ENCODE measurements around the gene ATP6AP1.

The ATP6AP1 gene

GRCh38 chrX:154472685-154473632 is 44.5 kb downstream of the ATP6AP1 start:
- ATAC-seq (ENCODE audit: low read depth) (no peak; the same call in 2 of the 3 replicates), DNase-seq (ENCODE audit: low spot score) (no peak)
- H3K9me3 ChIP-seq (ENCODE audit: severe bottlenecking) = no peaks in the 10 kb centered on the region
- no peak overlapping the region for H3K4me3 ChIP-seq (ENCODE audit: severe bottlenecking)
- H3K36me3 ChIP-seq (ENCODE audit: low read depth) = no peaks in the 10 kb centered on the region
- TF ChIP-seq CTCF (IDR thresholded peaks at IDR 0.05; ENCODE audit: poor library complexity, severe bottlenecking) = no peak
- H3K27me3 ChIP-seq (ENCODE audit: insufficient read depth, poor library complexity, severe bottlenecking) = no peaks in the 10 kb centered on the region
- no peak overlapping the region for H3K27ac ChIP-seq (ENCODE audit: poor library complexity, severe bottlenecking)
- H3K4me1 ChIP-seq (ENCODE audit: insufficient read depth, poor library complexity, severe bottlenecking) = no peaks in the 10 kb centered on the region

- ATAC-seq (ENCODE audit: low read depth) (no peak), DNase-seq (ENCODE audit: low spot score) (no peak)
- H3K4me1 ChIP-seq (ENCODE audit: insufficient read depth, poor library complexity, severe bottlenecking) = no peaks in the 10 kb centered on the region
- no peak overlapping the region for H3K4me3 ChIP-seq (ENCODE audit: severe bottlenecking)
- no peaks in the 10 kb centered on the region for H3K9me3 ChIP-seq (ENCODE audit: severe bottlenecking)
- no peaks in the 10 kb centered on the region for H3K36me3 ChIP-seq (ENCODE audit: low read depth)
- TF ChIP-seq CTCF (IDR thresholded peaks at IDR 0.05; ENCODE audit: poor library complexity, severe bottlenecking) = no peak
- no peak overlapping the region for H3K27ac ChIP-seq (ENCODE audit: poor library complexity, severe bottlenecking)
- H3K27me3 ChIP-seq (ENCODE audit: insufficient read depth, poor library complexity, severe bottlenecking) = no peaks in the 10 kb centered on the region
These were observed 45.2 kb downstream of the ATP6AP1 start for GRCh38 chrX:154473683-154474082.

GRCh38 chrX:154476821-154477220 is 48.3 kb downstream of the ATP6AP1 start:
- Histone ChIP-seq H3K4me3 (ENCODE audit: severe bottlenecking) (no peak overlapping the region), H3K4me1 (ENCODE audit: insufficient read depth, poor library complexity, severe bottlenecking) (no peaks in the 10 kb centered on the region), H3K9me3 (ENCODE audit: severe bottlenecking) (no peaks in the 10 kb centered on the region), H3K27me3 (ENCODE audit: insufficient read depth, poor library complexity, severe bottlenecking) (no peaks in the 10 kb centered on the region), H3K36me3 (ENCODE audit: low read depth) (no peaks in the 10 kb centered on the region), H3K27ac (ENCODE audit: poor library complexity, severe bottlenecking) (no peak overlapping the region)
- ATAC-seq (ENCODE audit: low read depth) (no peak), DNase-seq (ENCODE audit: low spot score) (no peak)
- no peak for TF ChIP-seq CTCF (IDR thresholded peaks at IDR 0.05; ENCODE audit: poor library complexity, severe bottlenecking)

- Histone ChIP-seq H3K4me3 (ENCODE audit: severe bottlenecking) (peak overlapping the region; percentile 41), H3K27me3 (ENCODE audit: insufficient read depth, poor library complexity, severe bottlenecking) (no peaks in the 10 kb centered on the region), H3K36me3 (ENCODE audit: low read depth) (no peaks in the 10 kb centered on the region), H3K4me1 (ENCODE audit: insufficient read depth, poor library complexity, severe bottlenecking) (no peaks in the 10 kb centered on the region), H3K9me3 (ENCODE audit: severe bottlenecking) (no peaks in the 10 kb centered on the region), H3K27ac (ENCODE audit: poor library complexity, severe bottlenecking) (peak overlapping the region; percentile 42)
- ATAC-seq (ENCODE audit: low read depth) = peak; percentile 5; the same call in 1 of the 3 replicates
- TF ChIP-seq CTCF (IDR thresholded peaks at IDR 0.05; ENCODE audit: poor library complexity, severe bottlenecking) = no peak
- DNase-seq (ENCODE audit: low spot score) = no peak
These were observed 49.5 kb downstream of the ATP6AP1 start for GRCh38 chrX:154477891-154478477.

All from RWPE2 (cell line).